ENCODE results near the gene PADI1.

The PADI1 gene

DNA sequence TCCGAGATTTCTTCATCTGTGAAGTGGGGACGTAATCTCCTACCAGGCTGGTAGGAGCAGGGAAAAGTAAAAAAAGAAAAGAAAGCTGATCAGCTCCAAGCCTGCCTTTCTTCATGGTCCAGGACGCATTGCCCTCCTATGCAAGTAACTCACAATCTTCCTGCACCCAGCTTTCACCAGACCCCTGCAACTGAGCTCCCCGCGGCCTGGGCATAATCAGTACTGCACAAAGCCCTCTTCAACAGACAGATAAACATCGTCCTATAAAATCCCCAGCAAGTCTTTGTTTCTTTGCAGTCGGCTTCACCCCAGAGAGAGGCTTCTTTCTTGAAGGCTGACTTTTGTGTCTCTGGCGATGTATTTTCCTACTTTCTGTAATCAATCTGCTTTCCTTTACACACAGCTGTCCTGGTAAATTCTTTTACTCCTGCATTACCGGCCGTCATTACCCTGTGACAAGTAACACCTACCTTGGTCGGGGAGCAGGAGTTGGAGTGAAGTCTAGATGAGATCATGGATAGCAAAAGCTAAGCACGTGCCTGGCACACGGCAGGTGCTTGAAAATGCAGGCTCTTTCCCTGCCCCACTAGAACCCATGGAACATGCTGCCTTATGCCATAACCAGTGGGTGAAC lies 8.3 kb downstream of the PADI1 start:
- TF ChIP-seq, protein P1, sequence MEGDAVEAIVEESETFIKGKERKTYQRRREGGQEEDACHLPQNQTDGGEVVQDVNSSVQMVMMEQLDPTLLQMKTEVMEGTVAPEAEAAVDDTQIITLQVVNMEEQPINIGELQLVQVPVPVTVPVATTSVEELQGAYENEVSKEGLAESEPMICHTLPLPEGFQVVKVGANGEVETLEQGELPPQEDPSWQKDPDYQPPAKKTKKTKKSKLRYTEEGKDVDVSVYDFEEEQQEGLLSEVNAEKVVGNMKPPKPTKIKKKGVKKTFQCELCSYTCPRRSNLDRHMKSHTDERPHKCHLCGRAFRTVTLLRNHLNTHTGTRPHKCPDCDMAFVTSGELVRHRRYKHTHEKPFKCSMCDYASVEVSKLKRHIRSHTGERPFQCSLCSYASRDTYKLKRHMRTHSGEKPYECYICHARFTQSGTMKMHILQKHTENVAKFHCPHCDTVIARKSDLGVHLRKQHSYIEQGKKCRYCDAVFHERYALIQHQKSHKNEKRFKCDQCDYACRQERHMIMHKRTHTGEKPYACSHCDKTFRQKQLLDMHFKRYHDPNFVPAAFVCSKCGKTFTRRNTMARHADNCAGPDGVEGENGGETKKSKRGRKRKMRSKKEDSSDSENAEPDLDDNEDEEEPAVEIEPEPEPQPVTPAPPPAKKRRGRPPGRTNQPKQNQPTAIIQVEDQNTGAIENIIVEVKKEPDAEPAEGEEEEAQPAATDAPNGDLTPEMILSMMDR (IDR thresholded peaks at IDR 0.05; ENCODE audit: borderline replicate concordance, control extremely low read depth, extremely low read depth, insufficient read depth, missing control alignments), result no peak
- no peak for DNase-seq (ENCODE audit: low spot score)
- in situ Hi-C loops (cut with MboI; ENCODE audit: low sequenced_read_pairs, unreplicated experiment), result no loop called here

DNA sequence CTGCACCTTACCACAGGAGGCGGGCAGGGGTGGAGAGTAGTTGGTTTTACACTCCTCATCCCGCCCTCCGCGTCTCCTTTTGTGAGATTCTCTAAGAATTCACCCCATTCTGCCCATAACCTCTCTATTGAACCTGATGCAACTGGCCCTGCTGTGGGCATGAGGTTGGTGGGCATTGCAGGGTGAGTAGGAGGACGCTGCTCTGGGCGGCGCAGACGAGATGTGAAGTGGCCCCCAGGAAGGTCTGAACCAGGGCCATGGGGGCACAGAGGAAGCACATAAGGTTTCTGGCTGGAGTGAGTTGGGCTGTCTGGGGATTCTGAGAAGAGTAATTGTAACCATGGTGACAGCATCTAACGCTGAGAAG lies 8.8 kb downstream of the PADI1 start:
- no peak for DNase-seq (ENCODE audit: low spot score)
- in situ Hi-C loops (cut with MboI; ENCODE audit: low sequenced_read_pairs, unreplicated experiment), result no loop called here
- TF ChIP-seq, protein P1 (IDR thresholded peaks at IDR 0.05; ENCODE audit: borderline replicate concordance, control extremely low read depth, extremely low read depth, insufficient read depth, missing control alignments), result no peak

DNA sequence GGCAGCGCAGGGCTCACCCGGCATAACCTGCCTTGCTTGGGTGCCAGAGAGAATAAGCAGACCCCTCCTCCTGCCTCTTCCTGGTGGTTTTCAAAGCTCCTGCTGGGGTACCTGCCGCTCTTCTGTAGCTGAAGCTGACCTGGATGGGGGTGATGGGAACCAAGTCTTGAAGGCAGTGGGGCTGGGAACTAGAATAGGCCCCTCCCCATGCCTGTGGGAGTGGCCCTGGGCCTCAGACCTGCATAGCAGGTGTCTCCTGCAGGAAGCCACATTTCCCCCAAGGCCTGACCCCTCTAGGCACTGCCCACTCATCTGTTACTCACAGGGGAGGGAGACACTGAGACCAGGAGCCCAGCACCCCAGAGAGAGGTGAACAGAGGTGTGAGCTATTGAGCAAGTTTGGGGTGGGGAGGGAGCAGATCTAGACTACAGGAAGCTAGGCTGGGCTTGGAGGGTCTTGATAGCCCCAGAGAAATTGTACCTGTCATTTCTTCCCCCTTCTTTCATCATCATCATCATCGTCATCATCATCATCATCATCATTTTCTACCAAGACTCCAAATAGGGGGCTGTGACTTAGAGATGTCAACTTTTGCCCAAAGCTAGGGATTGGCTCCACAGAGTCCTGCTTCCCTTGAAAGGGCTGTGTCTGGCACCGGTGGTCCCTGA lies 10.1 kb downstream of the PADI1 start:
- in situ Hi-C loops (cut with MboI; ENCODE audit: low sequenced_read_pairs, unreplicated experiment), result no loop called here
- TF ChIP-seq, protein P1 (IDR thresholded peaks at IDR 0.05; ENCODE audit: borderline replicate concordance, control extremely low read depth, extremely low read depth, insufficient read depth, missing control alignments), result no peak
- no peak for DNase-seq (ENCODE audit: low spot score)

DNA sequence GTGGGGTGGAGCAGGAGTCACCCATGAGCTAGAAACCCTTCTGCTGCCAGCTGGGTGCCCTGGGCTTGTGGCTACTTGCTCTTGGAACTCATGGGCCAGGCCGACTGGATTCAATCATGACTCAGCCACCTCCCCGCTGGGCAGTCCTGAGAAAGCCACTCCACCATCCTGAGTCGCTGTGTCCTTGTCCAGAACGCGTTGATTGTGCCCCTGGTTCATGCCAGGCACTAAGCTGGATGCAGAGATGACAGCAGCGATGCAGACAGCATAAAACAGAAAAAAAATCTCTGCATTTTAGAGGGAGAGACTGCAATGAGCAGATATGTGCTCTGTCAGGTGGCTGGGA lies 10.6 kb downstream of the PADI1 start:
- in situ Hi-C loops (cut with MboI; ENCODE audit: low sequenced_read_pairs, unreplicated experiment), result no loop called here
- no peak for DNase-seq (ENCODE audit: low spot score)
- TF ChIP-seq, protein P1 (IDR thresholded peaks at IDR 0.05; ENCODE audit: borderline replicate concordance, control extremely low read depth, extremely low read depth, insufficient read depth, missing control alignments), result no peak

DNA sequence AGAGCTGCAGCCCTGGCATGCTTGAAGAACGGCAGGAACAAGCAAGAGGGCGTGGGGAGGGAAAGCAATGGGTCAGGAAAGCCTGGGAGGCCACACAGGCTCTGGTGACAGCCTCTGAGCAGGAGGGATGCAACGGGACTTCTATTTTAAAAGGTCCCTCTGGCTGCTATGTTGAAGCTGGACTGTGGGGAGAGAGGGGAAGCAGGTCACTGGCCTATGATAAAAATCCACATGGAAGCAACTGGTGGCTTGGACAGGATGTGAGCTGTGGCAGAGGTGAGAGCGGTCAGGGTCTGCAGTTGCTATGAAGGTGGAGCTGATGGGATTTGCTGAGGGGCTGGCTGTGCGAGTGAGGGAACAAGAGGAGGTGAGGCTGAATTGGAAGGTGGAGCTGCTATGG lies 11.2 kb downstream of the PADI1 start:
- no peak for DNase-seq (ENCODE audit: low spot score)
- in situ Hi-C loops (cut with MboI; ENCODE audit: low sequenced_read_pairs, unreplicated experiment), result no loop called here
- TF ChIP-seq, protein P1 (IDR thresholded peaks at IDR 0.05; ENCODE audit: borderline replicate concordance, control extremely low read depth, extremely low read depth, insufficient read depth, missing control alignments), result no peak

DNA sequence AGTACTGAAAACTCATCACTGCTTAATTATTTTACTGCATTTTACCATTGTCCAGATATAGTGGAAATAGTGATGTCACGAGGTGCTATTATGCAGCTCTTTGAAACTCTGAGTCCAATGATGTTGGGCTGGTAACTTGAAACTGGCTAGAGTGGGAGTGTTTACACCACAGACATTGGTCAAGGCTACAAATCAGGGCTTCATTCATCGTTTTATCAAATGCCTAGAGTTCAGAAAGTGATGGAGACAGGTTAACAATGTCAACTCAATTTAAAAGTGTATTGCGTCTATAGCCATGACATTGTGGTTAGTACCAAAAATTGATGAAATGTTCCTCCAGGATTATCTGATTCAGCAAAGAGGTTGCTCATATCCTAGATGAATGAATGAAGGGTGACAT lies 12.7 kb downstream of the PADI1 start:
- DNase-seq (ENCODE audit: low spot score), result no peak
- TF ChIP-seq, protein P1 (IDR thresholded peaks at IDR 0.05; ENCODE audit: borderline replicate concordance, control extremely low read depth, extremely low read depth, insufficient read depth, missing control alignments), result no peak
- in situ Hi-C loops (cut with MboI; ENCODE audit: low sequenced_read_pairs, unreplicated experiment), result no loop called here

All from GM13976 (cell line).